HG02642 (cell line): ENCODE data around the gene HMGB2.

Experiments
- ATAC-seq: cut with Tn5 transposase; IDR thresholded peaks from one replicate; pipeline ENCODE4 v1.9.1; 2021; ENCODE audit warnings: mild to moderate bottlenecking; ENCODE audit not compliant: unreplicated experiment, poor library complexity

The HMGB2 gene

GRCh38 chr4:173337463-173337862 lies 3.3 kb upstream of the HMGB2 start:
- ATAC-seq, result no peak

GRCh38 chr4:173334891-173335752 lies 964 bp upstream of the HMGB2 start:
- ATAC-seq, result peak; percentile 39

GRCh38 chr4:173333658-173334084 lies 487 bp downstream of the HMGB2 start:
- ATAC-seq, result peak; percentile 7

- no peak for ATAC-seq
These were observed 1.0 kb downstream of the HMGB2 start for GRCh38 chr4:173332963-173333657.

GRCh38 chr4:173332021-173332487 lies 2.1 kb downstream of the HMGB2 start:
- ATAC-seq, result no peak

GRCh38 chr4:173330590-173330989 lies 3.6 kb downstream of the HMGB2 start:
- ATAC-seq, result no peak

- ATAC-seq, result no peak
These were observed 5.8 kb downstream of the HMGB2 start for GRCh38 chr4:173328236-173328901.

- ATAC-seq, result no peak
These were observed 9.0 kb downstream of the HMGB2 start for GRCh38 chr4:173325007-173325736.

- ATAC-seq, result no peak
These were observed 14.5 kb downstream of the HMGB2 start for GRCh38 chr4:173319696-173320095.

- ATAC-seq, result no peak
These were observed 15.4 kb downstream of the HMGB2 start for GRCh38 chr4:173318648-173319211.

GRCh38 chr4:173318240-173318639 lies 15.9 kb downstream of the HMGB2 start:
- ATAC-seq, result no peak

GRCh38 chr4:173317004-173317403 lies 17.2 kb downstream of the HMGB2 start:
- peak; percentile 59 for ATAC-seq

- no peak for ATAC-seq
These were observed 18.1 kb downstream of the HMGB2 start for GRCh38 chr4:173316060-173316459.

GRCh38 chr4:173314715-173315114 lies 19.4 kb downstream of the HMGB2 start:
- ATAC-seq, result no peak

GRCh38 chr4:173311368-173311767 lies 22.8 kb downstream of the HMGB2 start:
- no peak for ATAC-seq

GRCh38 chr4:173307778-173308177 lies 26.4 kb downstream of the HMGB2 start:
- no peak for ATAC-seq

GRCh38 chr4:173301518-173302201 lies 32.5 kb downstream of the HMGB2 start:
- ATAC-seq, result peak; percentile 46

GRCh38 chr4:173294444-173294843 lies 39.7 kb downstream of the HMGB2 start:
- no peak for ATAC-seq

- no peak for ATAC-seq
These were observed 40.5 kb downstream of the HMGB2 start for GRCh38 chr4:173293663-173294062.
